ENCODE measurements around the gene HSH2D. TPM values are rescaled to one million over a fixed set of nuclear protein-coding genes. Genes with fewer than 3 reads are reported as not detected.

The HSH2D gene
- total and polyA plus RNA-seq, 9 of the 15 experiments (the other 6 are each of a cell fraction or from before 2014, with no cell fraction given), result 0.03 to 1.1 (median 0.35) TPM; not detected in 1

GRCh38 chr19:16185123-16185767, 41.8 kb downstream of the HSH2D start, which contains the start of gene FAM32A (continued):
- no peak for TF ChIP-seq NFXL1 (CRISPR knock-in tag; IDR thresholded peaks at IDR 0.05)
- no peak for TF ChIP-seq HDAC2 (IDR thresholded peaks at IDR 0.05)
- no peak for TF ChIP-seq ZNF280B (CRISPR knock-in tag; IDR thresholded peaks at IDR 0.05)
- TF ChIP-seq SMARCA4 (IDR thresholded peaks at IDR 0.05), result no peak
- no peak for TF ChIP-seq PYGO2 (tag; IDR thresholded peaks at IDR 0.05)
- TF ChIP-seq ZNF324 (CRISPR knock-in tag; IDR thresholded peaks at IDR 0.05), result no peak
- peak; percentile 59; the same call in 1 of the 2 replicates for TF ChIP-seq ATF7 (IDR thresholded peaks at IDR 0.05)
- no peak for TF ChIP-seq ADNP (tag; IDR thresholded peaks at IDR 0.05)
- TF ChIP-seq BRCA1 (IDR thresholded peaks at IDR 0.05), result no peak
- TF ChIP-seq BRCA1 (CRISPR knock-in tag; IDR thresholded peaks at IDR 0.05), result no peak
- TF ChIP-seq TCF7 (IDR thresholded peaks at IDR 0.05; ENCODE audit: borderline replicate concordance), result no peak
- peak in 1 of 3 experiments; percentile 77; a peak in 2 of 6 replicates for TF ChIP-seq ZBTB11 (CRISPR knock-in tag; IDR thresholded peaks at IDR 0.05)
- no peak for TF ChIP-seq BRF1 (IDR thresholded peaks at IDR 0.05; ENCODE audit: borderline replicate concordance, extremely low read depth, insufficient read length)
- TF ChIP-seq KHSRP (IDR thresholded peaks at IDR 0.05), result no peak
- TF ChIP-seq ZNF436 (CRISPR knock-in tag; IDR thresholded peaks at IDR 0.05), result no peak
- TF ChIP-seq ZNF12 (CRISPR knock-in tag; IDR thresholded peaks at IDR 0.05), result no peak
- TF ChIP-seq MAX (CRISPR knock-in tag; IDR thresholded peaks at IDR 0.05), result no peak
- no peak for TF ChIP-seq ZNF512 (tag; IDR thresholded peaks at IDR 0.05)
- TF ChIP-seq IRF1 (CRISPR knock-in tag; IDR thresholded peaks at IDR 0.05; ENCODE audit: borderline replicate concordance), result no peak
- TF ChIP-seq ZNF217 (CRISPR knock-in tag; IDR thresholded peaks at IDR 0.05), result no peak
- no peak for TF ChIP-seq BRD9 (IDR thresholded peaks at IDR 0.05; ENCODE audit: low read depth, partially characterized antibody)

Data from K562 (cell line).